ENCODE results near the gene PQBP1.

GRCh38 chrX:48919947-48920717, 22.4 kb downstream of the PQBP1 start:
- TF ChIP-seq, protein P1, sequence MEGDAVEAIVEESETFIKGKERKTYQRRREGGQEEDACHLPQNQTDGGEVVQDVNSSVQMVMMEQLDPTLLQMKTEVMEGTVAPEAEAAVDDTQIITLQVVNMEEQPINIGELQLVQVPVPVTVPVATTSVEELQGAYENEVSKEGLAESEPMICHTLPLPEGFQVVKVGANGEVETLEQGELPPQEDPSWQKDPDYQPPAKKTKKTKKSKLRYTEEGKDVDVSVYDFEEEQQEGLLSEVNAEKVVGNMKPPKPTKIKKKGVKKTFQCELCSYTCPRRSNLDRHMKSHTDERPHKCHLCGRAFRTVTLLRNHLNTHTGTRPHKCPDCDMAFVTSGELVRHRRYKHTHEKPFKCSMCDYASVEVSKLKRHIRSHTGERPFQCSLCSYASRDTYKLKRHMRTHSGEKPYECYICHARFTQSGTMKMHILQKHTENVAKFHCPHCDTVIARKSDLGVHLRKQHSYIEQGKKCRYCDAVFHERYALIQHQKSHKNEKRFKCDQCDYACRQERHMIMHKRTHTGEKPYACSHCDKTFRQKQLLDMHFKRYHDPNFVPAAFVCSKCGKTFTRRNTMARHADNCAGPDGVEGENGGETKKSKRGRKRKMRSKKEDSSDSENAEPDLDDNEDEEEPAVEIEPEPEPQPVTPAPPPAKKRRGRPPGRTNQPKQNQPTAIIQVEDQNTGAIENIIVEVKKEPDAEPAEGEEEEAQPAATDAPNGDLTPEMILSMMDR (conservative IDR thresholded peaks at IDR 0.05; ENCODE audit: low read depth, low read length): no peak
- no peak for TF ChIP-seq EZH2 (IDR thresholded peaks at IDR 0.05; ENCODE audit: borderline replicate concordance, low read depth, low read length, poor library complexity, severe bottlenecking)
